ENCODE measurements around the gene TMED6.

The TMED6 gene

DNA sequence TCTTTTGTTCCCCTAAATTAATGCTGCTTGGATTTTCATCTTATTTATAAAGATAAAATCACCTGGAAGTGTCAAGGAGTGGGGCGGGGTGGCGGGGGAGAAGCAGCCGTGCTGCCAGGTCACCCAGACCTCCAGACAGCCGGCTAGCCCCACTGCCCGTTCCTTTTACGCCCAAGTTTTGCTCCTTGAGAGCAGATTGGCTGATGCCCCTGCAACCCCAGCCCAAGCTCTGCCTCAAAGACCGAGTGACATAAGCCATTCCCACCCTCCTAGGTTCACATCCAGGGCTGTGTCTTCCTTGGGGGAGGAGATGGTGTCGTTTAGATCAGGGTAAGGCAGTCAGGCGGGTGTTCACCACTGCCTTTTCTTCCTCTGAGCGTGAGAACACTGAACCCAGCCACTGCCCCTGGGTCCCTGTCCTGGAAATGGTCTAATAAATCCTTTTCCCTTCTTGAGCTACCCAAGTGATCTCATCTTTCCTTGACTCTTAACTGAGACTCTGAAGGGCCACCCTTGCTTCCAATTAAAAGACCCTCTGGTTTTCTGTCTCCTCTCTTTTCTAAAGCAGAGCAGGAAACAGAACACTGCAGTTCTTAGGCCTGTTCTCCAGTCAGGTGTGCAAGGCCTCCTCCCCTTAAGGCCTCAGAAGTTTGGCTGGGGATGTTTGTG lies 26.9 kb downstream of the TMED6 start:
- in situ Hi-C loops (cut with HindIII; ENCODE audit: low sequenced_read_pairs): no loop called here

DNA sequence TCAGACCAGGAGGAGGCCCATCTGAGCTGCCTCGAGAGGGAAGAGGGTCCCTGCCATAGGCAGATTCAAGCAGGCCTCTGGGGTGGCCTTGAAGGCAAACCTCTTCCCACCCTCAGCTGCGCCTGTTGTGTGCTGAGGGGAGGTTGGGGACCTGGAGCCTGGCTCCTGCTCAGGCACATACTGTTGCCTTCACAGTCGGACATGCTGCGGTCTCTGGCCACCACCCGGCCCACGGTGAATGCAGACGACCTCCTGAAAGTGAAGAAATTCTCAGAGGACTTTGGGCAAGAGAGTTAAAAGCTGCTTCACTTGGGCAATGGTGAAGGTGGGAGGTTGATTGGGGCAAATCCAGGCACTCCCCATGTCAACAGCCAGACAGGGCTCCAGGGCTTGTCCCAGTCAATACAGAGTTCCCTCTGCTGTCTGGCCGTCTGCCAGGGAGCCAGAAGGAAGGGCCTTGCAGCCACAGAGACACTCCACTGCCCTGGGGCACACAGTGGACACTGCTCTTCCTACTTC lies 27.5 kb downstream of the TMED6 start:
- in situ Hi-C loops (cut with HindIII; ENCODE audit: low sequenced_read_pairs): no loop called here

DNA sequence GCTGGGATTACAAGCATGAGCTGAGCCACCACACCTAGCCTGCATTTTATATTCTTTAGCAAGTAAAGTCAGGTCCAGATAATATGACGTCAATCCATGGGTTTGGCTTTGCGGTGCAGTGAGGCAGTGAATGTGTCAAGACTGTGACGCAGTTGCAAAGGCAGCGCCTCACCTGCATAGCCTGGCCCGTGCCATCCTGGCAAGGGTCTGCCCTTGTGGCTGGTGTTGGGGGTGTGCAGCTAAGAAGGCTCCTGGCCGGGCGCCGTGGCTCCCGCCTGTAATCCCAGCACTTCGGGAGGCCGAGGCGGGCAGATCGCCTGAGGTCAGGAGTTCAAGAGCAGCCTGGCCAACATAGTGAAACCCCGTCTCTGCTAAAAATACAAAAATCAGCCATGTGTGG lies 28.2 kb downstream of the TMED6 start:
- in situ Hi-C loops (cut with HindIII; ENCODE audit: low sequenced_read_pairs): no loop called here

DNA sequence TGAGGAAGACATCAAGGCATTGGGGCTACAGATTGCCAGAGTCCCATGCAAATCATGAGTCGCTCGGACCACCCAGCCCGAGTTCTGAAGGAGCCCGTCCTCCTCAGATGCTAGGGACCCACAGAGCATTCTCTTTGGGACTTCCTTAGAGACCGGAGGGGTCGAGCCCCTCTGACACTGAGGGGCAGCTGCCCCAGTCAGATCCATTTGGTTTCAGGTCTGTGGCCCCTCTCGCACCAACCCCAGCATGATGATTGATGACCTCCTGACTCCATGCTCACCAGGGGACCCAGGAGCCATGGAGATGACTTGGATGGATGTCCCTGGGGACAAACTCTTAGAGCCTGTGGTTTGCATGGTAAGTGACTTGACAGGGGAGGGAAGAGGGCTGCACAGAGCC lies 29.2 kb downstream of the TMED6 start:
- in situ Hi-C loops (cut with HindIII; ENCODE audit: low sequenced_read_pairs): no loop called here

DNA sequence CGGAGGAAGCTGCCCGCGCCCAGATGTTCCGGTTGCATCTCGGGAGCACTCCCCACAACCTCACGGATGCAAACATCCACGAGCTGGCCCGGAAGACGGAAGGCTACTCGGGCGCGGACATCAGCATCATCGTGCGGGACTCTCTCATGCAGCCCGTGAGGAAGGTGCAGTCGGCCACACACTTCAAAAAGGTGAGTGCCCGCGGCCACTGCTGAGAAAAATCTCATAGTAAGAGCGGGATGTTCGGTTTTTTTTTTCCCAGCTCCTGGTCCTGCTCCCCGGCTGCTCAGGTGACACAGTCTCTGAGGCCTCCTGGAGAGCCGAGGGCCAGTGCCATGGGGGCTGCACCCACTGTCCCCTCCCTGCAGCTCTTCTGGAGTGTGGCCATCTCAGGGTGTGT lies 30.5 kb downstream of the TMED6 start:
- in situ Hi-C loops (cut with HindIII; ENCODE audit: low sequenced_read_pairs): no loop called here

DNA sequence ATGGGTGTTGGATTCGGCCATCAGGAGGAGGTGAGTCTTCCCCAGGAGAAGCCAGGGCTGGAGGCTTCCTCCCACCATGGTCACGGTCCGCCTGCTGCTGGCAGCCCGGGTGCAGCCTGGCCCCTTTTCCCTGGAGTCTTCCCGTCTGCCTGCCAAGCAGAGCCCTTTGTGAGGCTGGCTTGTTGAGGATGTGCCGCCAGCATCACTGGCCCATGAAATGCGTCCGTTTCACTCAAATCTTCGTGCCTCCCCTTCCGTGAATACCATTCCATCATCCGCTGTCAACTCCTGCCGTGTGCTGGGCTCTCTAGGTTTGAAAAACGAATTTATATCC lies 30.9 kb downstream of the TMED6 start:
- in situ Hi-C loops (cut with HindIII; ENCODE audit: low sequenced_read_pairs): no loop called here

DNA sequence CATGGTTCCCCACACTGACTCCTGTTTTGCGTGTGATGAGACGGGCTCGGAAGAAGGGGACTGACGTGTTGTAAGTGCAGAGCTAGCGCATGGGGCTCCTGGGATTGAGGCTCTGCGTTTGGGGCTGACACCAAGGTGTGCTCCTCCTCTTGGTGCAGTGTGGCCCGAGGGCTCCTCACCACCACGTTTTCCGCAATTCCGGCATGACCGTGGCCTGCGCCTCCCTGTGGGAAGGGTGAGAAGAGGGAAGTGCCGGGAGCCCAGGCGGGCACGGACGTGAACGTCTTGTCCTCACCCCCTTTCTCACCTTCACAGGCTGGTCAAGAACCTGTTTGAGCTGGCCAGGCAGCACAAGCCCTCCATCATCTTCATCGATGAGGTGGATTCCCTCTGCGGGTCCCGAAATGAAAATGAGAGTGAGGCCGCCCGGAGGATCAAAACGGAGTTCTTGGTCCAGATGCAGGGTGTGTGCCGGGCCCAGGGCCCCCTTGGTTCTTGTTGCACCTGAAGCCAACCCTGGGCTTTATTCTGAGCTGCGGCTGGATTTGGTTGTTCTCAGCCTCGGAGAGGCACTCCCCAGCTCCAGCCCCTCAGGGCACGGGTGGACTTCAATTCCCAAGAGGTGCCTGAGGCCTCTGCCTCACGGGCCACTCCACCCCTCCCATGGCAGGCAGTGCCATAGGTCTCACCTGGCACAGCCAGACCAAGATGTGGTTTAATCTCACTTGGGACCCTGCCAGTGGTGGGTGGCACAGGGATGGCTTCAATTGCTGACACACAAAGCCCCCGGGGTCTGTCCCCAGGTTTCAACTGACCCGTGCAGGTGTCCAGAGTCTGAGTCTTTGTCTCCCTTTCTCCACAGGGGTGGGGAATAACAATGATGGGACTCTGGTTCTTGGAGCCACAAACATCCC lies 31.5 kb downstream of the TMED6 start:
- in situ Hi-C loops (cut with HindIII; ENCODE audit: low sequenced_read_pairs): no loop called here

DNA sequence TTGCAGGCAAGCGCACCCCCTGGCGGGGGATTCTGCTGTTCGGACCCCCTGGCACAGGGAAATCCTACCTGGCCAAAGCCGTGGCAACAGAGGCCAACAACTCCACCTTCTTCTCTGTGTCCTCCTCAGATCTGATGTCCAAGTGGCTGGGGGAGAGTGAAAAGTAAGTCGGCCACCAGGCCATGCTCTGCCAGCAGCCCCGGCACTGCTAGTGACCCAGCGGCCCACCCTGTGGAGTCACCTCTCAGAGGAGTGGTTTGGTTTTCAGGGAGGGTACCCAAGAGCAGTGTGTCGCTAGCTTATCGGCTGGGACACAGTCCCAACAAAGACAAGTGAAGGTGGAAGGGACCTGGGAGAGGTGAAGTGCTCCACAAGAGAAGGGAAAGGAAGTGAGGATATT lies 32.2 kb downstream of the TMED6 start:
- in situ Hi-C loops (cut with HindIII; ENCODE audit: low sequenced_read_pairs): no loop called here

DNA sequence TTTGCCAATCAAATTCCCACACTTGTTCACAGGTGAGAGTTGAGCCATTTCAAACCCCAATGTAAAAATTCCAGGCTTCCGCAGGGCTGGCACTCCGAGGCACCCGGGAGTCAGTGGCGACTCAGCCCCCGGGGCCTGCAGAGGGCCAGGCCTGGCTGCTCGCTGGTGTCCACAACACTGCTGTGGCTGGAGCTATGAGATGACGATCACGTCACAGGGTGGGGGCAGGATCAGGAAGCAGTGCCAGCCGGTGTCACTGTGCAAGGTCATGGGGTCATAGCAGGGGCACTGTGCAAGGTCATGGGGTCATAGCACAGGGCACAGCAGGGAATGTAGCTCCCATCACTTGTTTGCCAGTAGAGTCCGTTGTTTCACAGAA lies 32.7 kb downstream of the TMED6 start:
- in situ Hi-C loops (cut with HindIII; ENCODE audit: low sequenced_read_pairs): no loop called here

DNA sequence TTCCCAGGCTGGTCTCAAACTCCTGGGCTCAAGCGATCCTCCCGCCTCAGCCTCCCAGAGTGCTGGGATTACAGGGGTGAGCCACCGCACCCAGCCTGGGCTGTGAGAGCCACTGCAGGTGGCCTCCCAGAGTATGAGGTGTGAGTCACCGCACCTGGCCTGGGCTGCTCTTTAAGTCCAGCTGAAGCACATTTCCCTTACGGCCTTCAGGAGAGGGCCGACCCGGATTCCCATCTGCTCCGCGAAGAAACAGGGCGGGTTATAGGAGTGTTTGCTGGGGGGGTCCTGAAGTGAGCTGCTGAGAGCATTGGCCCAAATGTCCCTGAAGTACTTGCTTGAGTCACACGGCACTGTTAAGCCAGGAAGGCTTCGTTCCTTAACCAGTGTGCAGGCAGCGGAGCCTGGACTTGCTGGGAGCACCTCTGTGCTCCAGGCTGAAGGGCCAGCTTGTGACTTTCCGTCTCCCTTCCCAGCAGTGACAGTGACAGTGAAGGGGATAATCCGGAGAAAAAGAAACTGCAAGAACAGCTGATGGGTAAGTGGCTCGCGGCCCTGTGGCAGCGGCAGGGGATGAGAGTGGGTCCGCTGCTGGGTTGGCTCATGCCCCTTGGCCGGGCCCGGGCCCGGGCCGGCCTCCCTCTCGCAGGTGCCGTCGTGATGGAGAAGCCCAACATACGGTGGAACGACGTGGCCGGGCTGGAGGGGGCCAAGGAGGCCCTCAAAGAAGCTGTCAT lies 33.2 kb downstream of the TMED6 start:
- in situ Hi-C loops (cut with HindIII; ENCODE audit: low sequenced_read_pairs): no loop called here

DNA sequence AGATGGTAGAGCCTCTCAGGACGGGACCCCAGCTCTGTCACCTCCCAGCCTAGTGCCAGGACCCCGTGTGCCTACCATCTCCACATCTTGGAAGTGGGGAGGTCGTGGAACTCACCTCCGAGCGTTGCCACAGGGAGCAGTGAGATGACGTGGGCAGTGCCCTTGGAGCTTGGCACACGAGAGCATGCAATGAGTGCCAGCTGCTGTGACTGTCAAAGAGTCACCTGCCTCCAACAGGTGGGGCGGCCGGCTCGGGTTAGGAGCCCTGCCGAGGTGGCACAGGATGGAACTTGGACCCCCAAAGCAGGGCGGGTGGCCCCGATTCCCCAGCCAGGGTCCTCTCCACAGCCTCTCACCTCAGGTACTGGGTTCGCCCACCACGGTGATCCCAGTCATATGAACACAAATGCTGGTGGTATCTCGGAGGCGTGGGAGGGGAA lies 35.0 kb downstream of the TMED6 start:
- in situ Hi-C loops (cut with HindIII; ENCODE audit: low sequenced_read_pairs): no loop called here

DNA sequence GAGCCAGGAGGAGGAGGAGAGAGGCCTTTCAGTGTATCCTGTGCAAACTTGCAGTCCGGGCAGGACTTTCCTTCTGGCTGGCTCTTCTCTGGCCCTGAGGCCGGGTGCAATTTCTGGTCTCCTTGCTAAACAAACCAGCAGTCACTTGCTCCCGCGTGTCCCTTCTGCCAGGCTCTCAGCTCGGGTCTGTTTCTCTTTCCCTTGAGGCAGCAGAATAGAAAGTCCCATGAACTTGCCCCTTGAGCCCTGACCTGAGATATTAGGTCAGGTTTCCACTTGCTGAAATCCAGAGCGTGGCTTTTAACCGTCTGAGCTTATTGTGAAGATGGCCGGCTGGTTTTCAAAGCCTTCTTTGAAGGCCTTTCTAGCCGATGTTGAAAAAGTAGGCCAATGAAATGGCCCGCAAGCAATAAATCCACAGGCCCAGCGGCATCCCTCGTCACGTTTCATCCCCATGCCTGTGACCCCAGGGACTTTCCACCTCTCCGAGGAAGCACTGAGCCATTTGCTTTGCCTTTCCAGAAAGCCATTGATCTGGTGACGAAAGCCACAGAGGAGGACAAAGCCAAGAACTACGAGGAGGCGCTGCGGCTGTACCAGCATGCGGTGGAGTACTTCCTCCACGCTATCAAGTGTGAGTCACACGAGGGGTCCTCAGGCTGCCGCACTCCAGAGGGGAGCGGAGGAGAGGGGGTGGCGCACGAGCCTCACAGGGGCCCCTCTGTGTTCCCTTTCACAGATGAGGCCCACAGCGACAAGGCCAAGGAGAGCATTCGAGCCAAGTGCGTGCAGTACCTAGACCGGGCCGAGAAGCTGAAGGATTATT lies 35.9 kb downstream of the TMED6 start:
- in situ Hi-C loops (cut with HindIII; ENCODE audit: low sequenced_read_pairs): no loop called here

DNA sequence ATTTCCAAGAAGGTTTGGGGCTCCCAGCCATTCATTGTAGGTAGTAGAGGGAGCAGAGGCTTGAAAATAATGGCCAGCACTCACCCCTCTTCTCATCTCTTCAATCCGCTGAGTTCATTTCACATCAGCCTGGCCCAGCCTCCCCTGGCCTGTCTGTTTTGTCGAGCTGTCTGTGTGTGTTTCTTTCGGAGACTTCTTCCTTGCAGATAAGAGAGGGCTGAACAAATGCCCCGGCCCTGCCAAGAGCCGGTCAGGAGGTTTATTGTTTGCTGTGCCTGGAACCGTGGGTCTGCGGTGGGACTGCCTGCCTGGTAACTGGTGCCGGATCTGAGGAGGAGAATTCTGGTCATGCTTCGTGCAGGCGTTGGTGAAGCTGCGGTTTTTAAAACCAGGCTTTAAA lies 37.1 kb downstream of the TMED6 start:
- in situ Hi-C loops (cut with HindIII; ENCODE audit: low sequenced_read_pairs): no loop called here

DNA sequence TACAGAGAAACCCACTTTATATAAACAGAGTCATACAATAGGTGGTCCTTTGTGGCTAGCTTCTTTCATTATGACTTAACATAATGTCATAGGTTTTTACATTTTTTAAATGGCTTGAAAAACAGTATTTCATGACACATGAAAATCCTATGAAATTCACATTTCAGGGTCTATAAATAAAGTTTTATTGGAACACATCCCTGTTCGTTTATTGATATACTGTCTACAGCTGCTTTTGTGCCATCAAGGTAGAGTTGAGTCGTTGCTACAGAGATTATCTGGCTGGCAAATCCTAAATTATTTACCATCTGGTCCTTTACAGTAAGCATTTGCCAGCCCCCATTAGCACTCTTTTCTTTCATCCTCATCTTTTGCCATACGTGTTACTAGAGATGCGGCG lies 38.1 kb downstream of the TMED6 start:
- in situ Hi-C loops (cut with HindIII; ENCODE audit: low sequenced_read_pairs): no loop called here

DNA sequence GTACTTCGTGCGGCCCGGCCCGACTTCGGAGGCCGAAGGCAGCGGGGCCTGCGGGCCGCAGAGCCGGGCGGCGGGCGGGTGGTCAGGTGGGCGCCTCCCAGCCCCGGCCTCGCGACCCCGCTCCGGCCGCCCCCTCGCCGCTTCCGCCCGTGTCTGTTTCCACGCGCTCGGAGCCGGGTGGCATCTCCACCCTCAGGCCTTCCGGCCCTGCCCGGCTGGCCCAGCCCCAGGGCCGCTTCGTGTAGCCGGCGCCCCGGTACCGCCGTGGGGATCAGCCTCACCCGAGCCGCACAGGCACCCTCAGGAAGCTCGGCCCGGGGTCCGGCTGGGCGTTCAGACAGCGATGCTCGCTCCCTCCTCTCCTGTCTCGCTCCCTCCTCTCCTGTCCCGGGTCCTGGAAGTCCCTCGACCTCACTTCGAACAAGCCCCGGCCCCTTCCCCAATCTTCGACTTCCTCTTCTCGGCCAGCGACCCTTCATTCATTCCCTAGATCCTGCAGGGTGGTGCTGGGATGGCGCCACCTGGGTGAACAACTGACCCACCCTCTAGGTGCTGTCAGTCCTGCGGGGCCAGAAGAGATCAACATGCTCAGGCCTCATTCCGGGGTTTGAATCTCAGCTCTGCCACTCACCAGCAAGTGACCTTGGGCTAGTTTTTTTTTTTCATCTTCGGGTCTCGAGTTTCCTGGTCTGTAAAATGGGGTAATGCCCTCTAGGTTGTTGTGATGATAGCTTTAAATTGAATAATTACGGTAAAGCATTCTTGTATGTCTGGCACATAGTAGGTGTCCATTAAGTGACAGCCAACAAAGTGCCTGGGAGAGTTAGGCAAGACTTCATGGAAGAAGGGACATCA lies 39.8 kb downstream of the TMED6 start:
- in situ Hi-C loops (cut with HindIII; ENCODE audit: low sequenced_read_pairs): no loop called here

DNA sequence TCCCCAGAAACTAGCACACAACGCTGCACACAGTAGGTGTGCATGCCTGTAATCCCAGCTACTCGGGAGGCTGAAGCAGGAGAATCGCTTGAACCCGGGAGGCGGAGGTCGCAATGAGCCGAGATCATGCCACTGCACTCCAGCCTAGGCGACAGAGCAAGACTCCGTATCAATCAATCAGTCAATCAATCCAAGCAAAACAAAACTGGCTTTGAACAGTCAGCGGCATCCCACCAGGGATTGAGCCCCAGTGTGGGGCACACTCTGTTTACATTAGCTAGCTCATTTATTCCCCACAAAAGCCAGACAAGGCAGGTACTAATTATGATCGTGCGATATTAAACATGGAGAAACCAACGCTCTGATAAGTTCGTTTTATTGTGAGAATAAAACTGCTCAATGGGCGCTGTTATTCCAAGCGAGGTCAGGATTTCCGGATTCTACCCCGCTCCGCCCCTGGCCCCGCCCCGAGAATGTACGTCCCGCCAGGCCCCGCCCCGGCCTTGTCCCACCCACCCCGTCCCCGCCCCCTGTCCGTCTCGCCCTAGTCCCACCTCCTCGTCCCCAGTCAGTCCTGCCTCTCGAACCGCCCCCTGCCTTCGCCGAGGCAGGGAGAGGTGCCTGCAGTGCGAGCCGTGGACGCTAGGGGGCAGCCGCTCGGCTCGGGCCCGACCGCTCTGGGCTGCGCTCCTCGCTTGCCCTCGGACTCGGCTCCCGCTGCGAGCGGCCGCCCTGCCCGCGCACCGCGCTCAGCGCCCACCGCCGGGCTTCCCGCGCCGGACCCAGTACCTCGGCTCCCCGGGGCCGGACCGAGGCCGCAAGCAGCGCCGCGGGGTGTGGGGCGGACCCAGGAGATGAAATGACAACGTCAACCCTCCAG lies 40.7 kb downstream of the TMED6 start, which contains the start of gene VPS4A:
Gene VPS4A (plus strand): TSS at position 698 of the 880 bp plus-strand sequence. CDS start 162 bp downstream, at position 860.
- in situ Hi-C loops (cut with HindIII; ENCODE audit: low sequenced_read_pairs): no loop called here

DNA sequence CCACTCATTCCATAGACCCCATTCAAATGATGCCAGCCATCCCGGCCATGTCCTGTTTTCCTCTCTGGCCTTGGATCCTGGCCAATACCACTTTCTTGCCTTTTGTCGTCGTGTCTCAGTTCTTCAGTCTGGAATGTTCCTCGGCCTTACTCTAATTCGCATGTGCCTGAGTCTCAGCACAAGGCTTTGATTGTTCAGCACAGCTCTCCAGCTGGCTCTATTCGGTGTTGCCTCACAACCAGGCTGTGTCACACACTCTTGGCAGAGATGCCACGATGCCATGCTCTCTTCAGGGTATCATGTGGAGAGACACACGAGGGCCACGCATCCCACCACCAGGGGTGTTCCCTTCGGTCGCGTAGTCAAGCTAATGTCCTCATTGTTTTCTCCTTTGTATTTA lies 42.3 kb downstream of the TMED6 start:
- in situ Hi-C loops (cut with HindIII; ENCODE audit: low sequenced_read_pairs): loop anchor here (10.0 kb wide), 1 partner anchor 145 kb away; no protein-coding TSS in a partner anchor

DNA sequence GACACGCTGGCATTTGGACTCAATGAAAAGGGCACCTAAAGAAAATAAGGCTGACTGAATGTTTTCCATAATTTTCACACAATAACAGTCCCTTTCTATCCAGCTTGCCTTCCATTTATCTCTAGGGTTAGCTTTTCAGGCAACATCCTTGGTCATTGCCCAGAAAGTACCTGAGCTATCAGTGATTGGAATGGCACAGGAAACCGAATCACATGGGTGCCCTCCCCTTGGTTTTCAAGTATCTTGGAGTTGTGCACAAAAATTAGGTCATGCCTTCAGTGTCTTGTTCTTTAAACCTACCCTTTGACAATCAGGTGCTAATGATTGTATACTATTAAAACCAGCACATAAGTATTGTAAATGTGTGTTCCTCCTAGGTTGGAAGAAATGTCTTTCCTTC lies 43.7 kb downstream of the TMED6 start:
- in situ Hi-C loops (cut with HindIII; ENCODE audit: low sequenced_read_pairs): loop anchor here (10.0 kb wide), 1 partner anchor 143 kb away; no protein-coding TSS in a partner anchor
